HepG2 (cell line): ENCODE measurements around the gene CHTF8. TPM values are rescaled to one million over a fixed set of nuclear protein-coding genes. Genes with fewer than 3 reads are reported as not detected.

Experiments
- GATAD1 ChIP-seq: IDR thresholded peaks from 2 replicates; pipeline ENCODE4 v1.6.1; 2016; ENCODE audit warnings: missing genetic modification reagents, missing compliant biosample characterization
- SIX4 ChIP-seq: sonication (generic); formaldehyde crosslinking; IDR thresholded peaks from 2 replicates; pipeline ENCODE4 v1.4.0; 2020; ENCODE audit warnings: missing genetic modification reagents
- TARDBP ChIP-seq: sonication (generic); formaldehyde crosslinking; IDR thresholded peaks from 2 replicates; pipeline ENCODE4 v1.8.0; 2022; ENCODE audit warnings: mild to moderate bottlenecking, missing genetic modification reagents
- ZFX ChIP-seq: sonication (generic); formaldehyde crosslinking; IDR thresholded peaks from 2 replicates; pipeline ENCODE4 v1.4.0; 2020; ENCODE audit warnings: mild to moderate bottlenecking, low read depth, missing genetic modification reagents, moderate library complexity
- ZNF235 ChIP-seq: sonication (generic); formaldehyde crosslinking; IDR thresholded peaks from 2 replicates; pipeline ENCODE4 v1.8.1; 2023; ENCODE audit warnings: mild to moderate bottlenecking, missing genetic modification reagents, borderline replicate concordance
- ZNF33B ChIP-seq: sonication (generic); formaldehyde crosslinking; IDR thresholded peaks from 2 replicates; pipeline ENCODE4 v1.5.1; 2020; ENCODE audit warnings: mild to moderate bottlenecking, missing genetic modification reagents
- polyA plus RNA-seq, 8 experiments: library from polyadenylated mRNA; depleted of rRNA in 3 of 8; stranded (reverse) in 7 of 8; unstranded in 1 of 8; fragments of >200 nt; fragmentation: Illumina TruSeq in 4 of 8; extraction: Trizol in 4 of 8; gene quantifications; 2 replicates each; pipeline versions ENCODE4 v1.2.1 to v1.2.3, GENCODE V29; 2011 to 2016; ENCODE audit warnings: low read depth in 4 of 8, missing spikeins in 1 of 8, mixed read lengths in 1 of 8; ENCODE audit not compliant: insufficient read depth in 1 of 8
- total RNA-seq, 5 experiments: library from RNA; depleted of rRNA; stranded (reverse); fragments of >200 nt; fragmentation: Illumina TruSeq; extraction: Trizol; gene quantifications; 2 replicates each; pipeline ENCODE4 v1.2.3, GENCODE V29; 2016; ENCODE audit warnings: low read depth in 1 of 5
- TF ChIP-seq, protein P1 (sequence below): IDR thresholded peaks from 2 replicates; pipeline ENCODE4 v1.4.0; 2020; ENCODE audit warnings: mild to moderate bottlenecking, missing genetic modification reagents
- TF ChIP-seq, protein P2 (sequence below): sonication (generic); formaldehyde crosslinking; IDR thresholded peaks from 2 replicates; pipeline ENCODE4 v1.4.0; 2020; ENCODE audit warnings: missing genetic modification reagents
- TF ChIP-seq, protein P3 (sequence below): sonication (generic); formaldehyde crosslinking; IDR thresholded peaks from 2 replicates; pipeline ENCODE4 v1.8.1; 2023; ENCODE audit warnings: mild to moderate bottlenecking, missing genetic modification reagents, borderline replicate concordance
- TF ChIP-seq, protein P4 (sequence below): IDR thresholded peaks from 2 replicates; pipeline ENCODE4 v1.6.1; 2018; ENCODE audit warnings: missing genetic modification reagents
- TF ChIP-seq, protein P5 (sequence below): IDR thresholded peaks from 2 replicates; pipeline ENCODE4 v1.6.1; 2016

Gene CHTF8
- total and polyA plus RNA-seq, 2 of the 13 experiments (the other 11 are each of a cell fraction or from before 2014, with no cell fraction given) = 37.2 to 67.5 TPM

DNA sequence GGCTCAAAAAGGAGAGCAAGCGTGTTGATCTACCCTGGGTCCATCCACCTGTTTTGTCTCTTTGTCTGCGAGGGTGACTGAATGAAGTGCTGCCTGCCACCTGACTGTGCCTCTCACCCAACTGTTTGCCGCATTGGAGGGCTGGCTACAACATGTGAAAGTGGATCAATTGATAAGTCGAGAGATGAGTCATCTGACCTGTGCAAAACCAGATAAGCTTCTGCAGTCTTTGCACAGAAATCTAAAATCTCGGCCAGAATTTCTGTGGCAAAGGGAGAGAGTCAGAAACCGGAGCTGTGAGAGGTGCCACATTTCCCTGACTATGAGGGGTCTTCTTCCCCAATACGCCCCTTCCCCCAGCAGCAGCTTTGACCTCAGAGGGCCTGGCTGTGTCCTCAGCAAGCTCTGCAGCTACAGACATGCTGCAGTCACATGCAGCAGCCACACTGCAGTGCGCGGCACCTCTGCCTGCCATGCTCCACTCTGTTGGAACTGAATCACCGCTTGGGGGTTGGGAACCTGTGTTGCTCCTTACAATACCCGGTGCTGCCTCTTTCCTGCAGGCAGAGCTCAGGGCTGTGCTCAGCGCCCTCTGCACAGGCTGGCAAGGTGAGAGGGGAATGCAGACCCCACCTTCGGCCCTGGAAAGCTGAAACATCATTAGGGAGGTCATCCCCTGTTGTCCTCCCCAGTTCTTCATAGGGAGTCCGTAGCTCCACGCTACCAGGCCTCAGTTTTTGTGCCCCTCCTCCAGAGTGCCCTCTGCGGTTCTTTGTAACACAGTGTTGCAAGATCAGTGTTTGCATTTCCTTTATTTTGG lies 43.1 kb downstream of the CHTF8 start (continued):
- TF ChIP-seq, protein P1, sequence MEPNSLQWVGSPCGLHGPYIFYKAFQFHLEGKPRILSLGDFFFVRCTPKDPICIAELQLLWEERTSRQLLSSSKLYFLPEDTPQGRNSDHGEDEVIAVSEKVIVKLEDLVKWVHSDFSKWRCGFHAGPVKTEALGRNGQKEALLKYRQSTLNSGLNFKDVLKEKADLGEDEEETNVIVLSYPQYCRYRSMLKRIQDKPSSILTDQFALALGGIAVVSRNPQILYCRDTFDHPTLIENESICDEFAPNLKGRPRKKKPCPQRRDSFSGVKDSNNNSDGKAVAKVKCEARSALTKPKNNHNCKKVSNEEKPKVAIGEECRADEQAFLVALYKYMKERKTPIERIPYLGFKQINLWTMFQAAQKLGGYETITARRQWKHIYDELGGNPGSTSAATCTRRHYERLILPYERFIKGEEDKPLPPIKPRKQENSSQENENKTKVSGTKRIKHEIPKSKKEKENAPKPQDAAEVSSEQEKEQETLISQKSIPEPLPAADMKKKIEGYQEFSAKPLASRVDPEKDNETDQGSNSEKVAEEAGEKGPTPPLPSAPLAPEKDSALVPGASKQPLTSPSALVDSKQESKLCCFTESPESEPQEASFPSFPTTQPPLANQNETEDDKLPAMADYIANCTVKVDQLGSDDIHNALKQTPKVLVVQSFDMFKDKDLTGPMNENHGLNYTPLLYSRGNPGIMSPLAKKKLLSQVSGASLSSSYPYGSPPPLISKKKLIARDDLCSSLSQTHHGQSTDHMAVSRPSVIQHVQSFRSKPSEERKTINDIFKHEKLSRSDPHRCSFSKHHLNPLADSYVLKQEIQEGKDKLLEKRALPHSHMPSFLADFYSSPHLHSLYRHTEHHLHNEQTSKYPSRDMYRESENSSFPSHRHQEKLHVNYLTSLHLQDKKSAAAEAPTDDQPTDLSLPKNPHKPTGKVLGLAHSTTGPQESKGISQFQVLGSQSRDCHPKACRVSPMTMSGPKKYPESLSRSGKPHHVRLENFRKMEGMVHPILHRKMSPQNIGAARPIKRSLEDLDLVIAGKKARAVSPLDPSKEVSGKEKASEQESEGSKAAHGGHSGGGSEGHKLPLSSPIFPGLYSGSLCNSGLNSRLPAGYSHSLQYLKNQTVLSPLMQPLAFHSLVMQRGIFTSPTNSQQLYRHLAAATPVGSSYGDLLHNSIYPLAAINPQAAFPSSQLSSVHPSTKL (CRISPR knock-in tag) = peak; percentile 46
- TF ChIP-seq, protein P2, sequence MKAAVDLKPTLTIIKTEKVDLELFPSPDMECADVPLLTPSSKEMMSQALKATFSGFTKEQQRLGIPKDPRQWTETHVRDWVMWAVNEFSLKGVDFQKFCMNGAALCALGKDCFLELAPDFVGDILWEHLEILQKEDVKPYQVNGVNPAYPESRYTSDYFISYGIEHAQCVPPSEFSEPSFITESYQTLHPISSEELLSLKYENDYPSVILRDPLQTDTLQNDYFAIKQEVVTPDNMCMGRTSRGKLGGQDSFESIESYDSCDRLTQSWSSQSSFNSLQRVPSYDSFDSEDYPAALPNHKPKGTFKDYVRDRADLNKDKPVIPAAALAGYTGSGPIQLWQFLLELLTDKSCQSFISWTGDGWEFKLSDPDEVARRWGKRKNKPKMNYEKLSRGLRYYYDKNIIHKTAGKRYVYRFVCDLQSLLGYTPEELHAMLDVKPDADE (CRISPR knock-in tag) = no peak
- TF ChIP-seq GATAD1 (no peak), ZNF235 (CRISPR knock-in tag) (0 out of 2 replicates have a peak, but pooled peaks have one; percentile 8), TARDBP (CRISPR knock-in tag) (0 out of 2 replicates have a peak, but pooled peaks have one; percentile 53), ZFX (CRISPR knock-in tag) (peak; percentile 69), ZNF33B (CRISPR knock-in tag) (no peak), SIX4 (CRISPR knock-in tag) (no peak)
- TF ChIP-seq, protein P3, sequence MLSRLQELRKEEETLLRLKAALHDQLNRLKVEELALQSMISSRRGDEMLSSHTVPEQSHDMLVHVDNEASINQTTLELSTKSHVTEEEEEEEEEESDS (CRISPR knock-in tag) = 0 out of 2 replicates have a peak, but pooled peaks have one; percentile 57
- TF ChIP-seq, protein P4, sequence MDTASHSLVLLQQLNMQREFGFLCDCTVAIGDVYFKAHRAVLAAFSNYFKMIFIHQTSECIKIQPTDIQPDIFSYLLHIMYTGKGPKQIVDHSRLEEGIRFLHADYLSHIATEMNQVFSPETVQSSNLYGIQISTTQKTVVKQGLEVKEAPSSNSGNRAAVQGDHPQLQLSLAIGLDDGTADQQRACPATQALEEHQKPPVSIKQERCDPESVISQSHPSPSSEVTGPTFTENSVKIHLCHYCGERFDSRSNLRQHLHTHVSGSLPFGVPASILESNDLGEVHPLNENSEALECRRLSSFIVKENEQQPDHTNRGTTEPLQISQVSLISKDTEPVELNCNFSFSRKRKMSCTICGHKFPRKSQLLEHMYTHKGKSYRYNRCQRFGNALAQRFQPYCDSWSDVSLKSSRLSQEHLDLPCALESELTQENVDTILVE (CRISPR knock-in tag) = no peak
- TF ChIP-seq, protein P5, sequence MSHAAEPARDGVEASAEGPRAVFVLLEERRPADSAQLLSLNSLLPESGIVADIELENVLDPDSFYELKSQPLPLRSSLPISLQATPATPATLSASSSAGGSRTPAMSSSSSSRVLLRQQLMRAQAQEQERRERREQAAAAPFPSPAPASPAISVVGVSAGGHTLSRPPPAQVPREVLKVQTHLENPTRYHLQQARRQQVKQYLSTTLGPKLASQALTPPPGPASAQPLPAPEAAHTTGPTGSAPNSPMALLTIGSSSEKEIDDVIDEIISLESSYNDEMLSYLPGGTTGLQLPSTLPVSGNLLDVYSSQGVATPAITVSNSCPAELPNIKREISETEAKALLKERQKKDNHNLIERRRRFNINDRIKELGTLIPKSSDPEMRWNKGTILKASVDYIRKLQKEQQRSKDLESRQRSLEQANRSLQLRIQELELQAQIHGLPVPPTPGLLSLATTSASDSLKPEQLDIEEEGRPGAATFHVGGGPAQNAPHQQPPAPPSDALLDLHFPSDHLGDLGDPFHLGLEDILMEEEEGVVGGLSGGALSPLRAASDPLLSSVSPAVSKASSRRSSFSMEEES (CRISPR knock-in tag) = peak; percentile 58
